Psoas muscle (tissue), 8 donors: Measurements from ENCODE around the gene CSKMT. TPM values are rescaled to one million over a fixed set of nuclear protein-coding genes. Genes with fewer than 3 reads are reported as not detected.

Source experiments
- ATAC-seq, 4 donors: fragments of 200-7000 bp; cut with Tn5 transposase; one replicate each; pipeline ENCODE4 v1.9.1; 2020; ENCODE audit warnings: moderate library complexity in 3 of 4, mild to moderate bottlenecking in 2 of 4
- DNase-seq, 2 donors: peaks; one replicate each; pipeline ENCODE4 v3.0.0-alpha.2; 2020
- H3K27ac ChIP-seq: fragments of 200-600 bp; one replicate; pipeline ENCODE4 v1.8.0; 2022
- H3K27me3 ChIP-seq, 3 donors: fragments of 200-600 bp in 1 of 3; one replicate each; pipeline versions ENCODE4 v1.6.1 to v1.8.0; 2013 to 2022; ENCODE audit warnings: low read length in 2 of 3, mild to moderate bottlenecking in 2 of 3, moderate library complexity in 1 of 3; ENCODE audit not compliant: insufficient read depth in 3 of 3
- H3K36me3 ChIP-seq, 2 donors: fragments of 200-600 bp in 1 of 2; one replicate each; pipeline versions ENCODE4 v1.6.1 to v1.8.0; 2013 to 2022; ENCODE audit warnings: low read depth in 1 of 2, mild to moderate bottlenecking in 1 of 2, moderate library complexity in 1 of 2; ENCODE audit not compliant: insufficient read depth in 1 of 2
- H3K4me1 ChIP-seq: fragments of 200-600 bp; one replicate; pipeline ENCODE4 v1.8.0; 2022
- H3K4me3 ChIP-seq: fragments of 200-600 bp; one replicate; pipeline ENCODE4 v1.8.0; 2022; ENCODE audit warnings: mild to moderate bottlenecking
- H3K9me3 ChIP-seq: fragments of 200-600 bp; one replicate; pipeline ENCODE4 v1.8.0; 2022
- WGBS, 3 donors: extraction: QIAGEN DNeasy Blood & Tissue Kit; methylation state at CpG; one replicate each; pipeline versions ENCODE4 v1.1.6 to v1.1.7; 2013; 5-methylcytosine and 5-hydroxymethylcytosine counted together
- intact Hi-C, 2 donors: fragments of 100-400 bp; cut with DNase I; formaldehyde crosslinking; loops; one replicate each; pipeline versions ENCODE4 v1.11.0 to v1.14.2; 2022
- polyA plus RNA-seq, 3 donors: library from polyadenylated mRNA; stranded (reverse); fragments of 200-250 nt; gene quantifications; one replicate each; pipeline ENCODE4 v1.2.3, GENCODE V29; 2013
- total RNA-seq, 4 donors: library from RNA; stranded (reverse); fragmentation: NEBNext Ultra II Directional in 2 of 4; extraction: Animal tissue kit (Norgen Biotek cat#: 25700) in 2 of 4; gene quantifications; one replicate each; pipeline versions ENCODE4 v1.2.1 to v1.2.4, GENCODE V29; 2021 to 2023
- TF ChIP-seq, protein P1 (sequence below): fragments of 200-600 bp; IDR thresholded peaks from one replicate; pipeline ENCODE4 v1.8.0; 2022; ENCODE audit warnings: antibody characterized with exemption
- donor health status: healthy with polysubstance abuse.
- donor health status: DM: no; HTN: no; CAD: no; lungs with moderate emphysema.
- donor health status: Bipolar disorder and iron deficiency.
- donor health status: healthy.
- donor health status: DM: yes; HTN: yes; CAD: no.
- donor health status: DM: no; HTN: no; CAD: no.
- donor health status: DM: no; HTN: no; CAD: no.
- donor health status: DM: yes; HTN: yes; CAD: no.

Gene CSKMT
- total and polyA plus RNA-seq, 7 donors = 3.8 to 12.8 (median 8.0) TPM

DNA sequence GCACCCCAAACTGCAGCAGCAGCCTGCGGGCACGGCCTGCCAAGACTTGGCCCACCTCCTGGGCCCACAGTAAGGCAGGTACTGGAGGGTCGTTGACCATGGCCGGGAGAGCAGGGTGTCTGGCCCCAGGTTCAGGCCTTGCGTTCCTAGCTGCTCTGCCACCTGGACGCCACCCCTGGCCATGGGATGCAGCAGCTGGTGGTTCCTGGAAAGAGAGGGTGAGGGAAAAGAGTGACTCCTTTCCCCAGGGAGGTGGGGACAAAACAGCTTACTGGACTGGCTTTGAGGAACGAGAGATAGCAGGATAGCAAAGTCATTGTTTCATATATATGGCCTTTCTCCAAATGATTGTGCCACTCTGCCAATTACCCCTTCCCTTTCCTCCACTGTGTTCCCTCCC, 40.3 kb downstream of the CSKMT start:
- ATAC-seq (no peak), DNase-seq (no peak)
- TF ChIP-seq, protein P1, sequence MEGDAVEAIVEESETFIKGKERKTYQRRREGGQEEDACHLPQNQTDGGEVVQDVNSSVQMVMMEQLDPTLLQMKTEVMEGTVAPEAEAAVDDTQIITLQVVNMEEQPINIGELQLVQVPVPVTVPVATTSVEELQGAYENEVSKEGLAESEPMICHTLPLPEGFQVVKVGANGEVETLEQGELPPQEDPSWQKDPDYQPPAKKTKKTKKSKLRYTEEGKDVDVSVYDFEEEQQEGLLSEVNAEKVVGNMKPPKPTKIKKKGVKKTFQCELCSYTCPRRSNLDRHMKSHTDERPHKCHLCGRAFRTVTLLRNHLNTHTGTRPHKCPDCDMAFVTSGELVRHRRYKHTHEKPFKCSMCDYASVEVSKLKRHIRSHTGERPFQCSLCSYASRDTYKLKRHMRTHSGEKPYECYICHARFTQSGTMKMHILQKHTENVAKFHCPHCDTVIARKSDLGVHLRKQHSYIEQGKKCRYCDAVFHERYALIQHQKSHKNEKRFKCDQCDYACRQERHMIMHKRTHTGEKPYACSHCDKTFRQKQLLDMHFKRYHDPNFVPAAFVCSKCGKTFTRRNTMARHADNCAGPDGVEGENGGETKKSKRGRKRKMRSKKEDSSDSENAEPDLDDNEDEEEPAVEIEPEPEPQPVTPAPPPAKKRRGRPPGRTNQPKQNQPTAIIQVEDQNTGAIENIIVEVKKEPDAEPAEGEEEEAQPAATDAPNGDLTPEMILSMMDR = no peak
- no peaks in the 10 kb centered on the region for H3K9me3 ChIP-seq
- 26 to 39% (median 33%) methylated on average over 7 of the region's 7 CpGs for WGBS, 3 donors
- H3K27ac ChIP-seq = peak overlapping the region; percentile 83
- H3K36me3 ChIP-seq = peaks cover 0 to 30% of the 10 kb centered on the region in 2 donors
- H3K4me1 ChIP-seq = peaks cover 44% of the 10 kb centered on the region
- intact Hi-C loops = no loop called here
- H3K27me3 ChIP-seq = no peaks in the 10 kb centered on the region
- peak overlapping the region; percentile 85 for H3K4me3 ChIP-seq

DNA sequence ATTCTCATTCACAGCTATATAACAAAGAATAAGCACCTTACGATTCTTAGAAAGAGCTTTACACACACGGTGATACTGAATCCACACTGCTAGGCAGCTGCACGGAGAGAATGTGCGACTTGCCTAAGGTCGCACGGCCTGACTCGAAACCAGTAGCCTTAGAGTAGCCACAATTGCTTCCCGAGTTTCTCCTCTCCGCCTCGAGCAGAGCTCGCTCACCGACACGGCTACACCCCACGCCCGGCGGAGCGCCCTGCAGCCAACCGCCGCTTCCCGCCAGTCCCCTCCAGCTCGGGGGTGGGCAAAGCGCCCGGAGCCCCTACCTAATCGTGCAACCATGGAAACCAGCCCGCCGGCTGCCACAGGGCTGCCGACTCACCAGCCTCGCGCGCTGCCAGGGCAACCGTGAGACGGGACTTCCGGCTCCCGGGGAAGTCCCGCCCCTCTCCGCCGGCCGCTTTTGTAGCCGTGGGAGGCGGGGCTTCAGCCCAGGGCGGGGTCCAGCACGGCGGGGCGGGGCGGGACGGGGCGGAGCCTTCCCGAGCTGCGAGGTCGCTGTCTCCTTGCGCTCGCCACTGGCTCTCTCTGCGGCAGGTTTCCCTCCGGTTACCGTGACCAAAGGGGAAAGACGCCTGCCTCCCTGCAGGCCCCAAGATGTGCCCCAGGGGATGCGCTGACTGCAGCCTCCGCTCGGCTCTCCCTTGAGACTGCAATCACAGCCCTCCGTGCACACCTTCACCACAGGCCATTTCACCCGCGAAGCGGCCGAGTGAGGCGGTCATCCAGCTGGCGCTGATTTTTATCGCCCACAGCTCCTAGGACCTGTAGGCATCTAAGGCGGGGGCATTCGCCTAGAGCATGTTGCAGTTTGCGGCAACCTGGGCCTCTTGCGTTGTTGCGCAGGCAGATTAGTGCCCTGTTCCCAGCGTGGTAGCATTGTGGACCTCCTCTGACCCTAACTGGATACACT, 41.1 kb downstream of the CSKMT start:
- H3K4me3 ChIP-seq = peak overlapping the region; percentile 85
- peaks cover 47% of the 10 kb centered on the region for H3K4me1 ChIP-seq
- DNase-seq (peak; percentile 96 to 98), ATAC-seq (peak; percentile 85 to 90 (median 88))
- WGBS, 3 donors = 3 to 6% (median 5%) methylated on average over 41 to 73 of the region's 73 CpGs
- H3K27me3 ChIP-seq = no peaks in the 10 kb centered on the region
- peaks cover 0 to 30% of the 10 kb centered on the region in 2 donors for H3K36me3 ChIP-seq
- peak overlapping the region; percentile 83 for H3K27ac ChIP-seq
- TF ChIP-seq, protein P1 = no peak
- H3K9me3 ChIP-seq = no peaks in the 10 kb centered on the region
- intact Hi-C loops = no loop called here

DNA sequence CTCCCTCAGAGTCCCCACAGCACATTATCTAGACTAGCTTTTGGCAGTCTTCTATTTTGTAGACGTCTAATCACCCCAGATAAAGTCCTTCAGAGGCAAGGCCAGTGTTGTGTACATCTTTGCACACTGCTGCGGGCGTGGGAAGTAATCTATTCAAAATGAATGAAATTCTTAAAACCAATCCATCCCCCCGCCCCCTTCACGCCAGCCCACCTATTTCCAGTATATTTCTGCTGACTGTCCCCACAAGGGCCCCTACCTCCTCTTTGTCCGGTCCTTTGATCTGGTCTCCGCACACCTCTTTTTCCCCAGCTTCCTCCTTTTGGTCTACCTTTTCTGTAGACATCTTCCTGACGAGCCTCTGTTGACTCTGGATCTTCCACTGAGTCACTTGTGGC, 41.7 kb downstream of the CSKMT start:
- Histone ChIP-seq H3K27me3 (no peaks in the 10 kb centered on the region), H3K27ac (peak overlapping the region; percentile 83), H3K36me3 (peaks cover 0 to 30% of the 10 kb centered on the region in 2 donors), H3K4me1 (peaks cover 47% of the 10 kb centered on the region), H3K9me3 (no peaks in the 10 kb centered on the region), H3K4me3 (peak overlapping the region; percentile 85)
- ATAC-seq (no peak), DNase-seq (no peak)
- intact Hi-C loops = no loop called here
- 75 to 86% (median 80%) methylated on average over 8 of the region's 8 CpGs for WGBS, 3 donors
- TF ChIP-seq, protein P1 = no peak

DNA sequence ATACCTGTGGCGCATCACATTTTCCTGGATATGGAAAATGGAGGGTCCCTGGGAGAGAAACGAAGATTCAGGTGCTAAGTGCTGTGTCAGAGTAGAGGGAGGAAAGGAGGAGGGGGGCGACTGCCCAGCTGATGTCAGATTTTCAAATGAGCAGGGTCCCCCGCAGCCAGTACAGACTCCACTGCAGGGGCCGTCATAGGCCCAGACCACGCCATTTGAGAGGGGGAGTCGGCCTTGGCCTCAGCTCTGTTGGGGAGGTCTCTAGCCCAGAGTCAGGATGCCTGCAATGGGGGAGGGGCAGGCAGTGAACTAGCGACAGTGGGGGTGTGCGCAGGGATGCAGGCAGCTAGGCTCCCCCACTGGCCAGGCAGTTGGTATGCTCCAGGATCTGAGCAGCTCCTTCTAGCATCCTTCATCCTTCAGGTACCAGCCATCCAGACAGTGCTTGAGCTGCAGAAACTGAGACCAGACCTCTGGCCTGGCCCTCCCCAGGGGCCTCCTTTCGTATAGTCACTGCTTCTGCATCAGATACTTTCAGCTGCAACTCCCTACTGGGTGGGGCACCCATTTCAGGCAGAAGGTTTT, 42.3 kb downstream of the CSKMT start, which contains the start of the genes BSCL2 and GNG3:
TSS of gene BSCL2 (minus strand) at position 148 of the 585 bp plus-strand sequence. CDS start 229 bp downstream, outside the sequence.
TSS of gene GNG3 (plus strand) at position 400 of the 585 bp plus-strand sequence. CDS start 620 bp downstream, outside the sequence.
- no peaks in the 10 kb centered on the region for H3K9me3 ChIP-seq
- TF ChIP-seq, protein P1 = no peak
- DNase-seq (no peak), ATAC-seq (no peak)
- H3K27ac ChIP-seq = peak within 1 kb of the TSS; percentile 99
- H3K27me3 ChIP-seq = no peaks in the 10 kb centered on the region
- peaks cover 47% of the 10 kb centered on the region for H3K4me1 ChIP-seq
- 76 to 92% (median 82%) methylated on average over 8 to 10 of the region's 10 CpGs for WGBS, 3 donors
- intact Hi-C loops = no loop called here
- H3K36me3 ChIP-seq = peaks cover 0 to 30% of the 10 kb centered on the region in 2 donors
- H3K4me3 ChIP-seq = peak within 1 kb of the TSS; percentile 92
